Ishikawa (cell line): ENCODE data around the gene APC2.

Experiments
- EP300 ChIP-seq: IDR thresholded peaks from 2 replicates; pipeline ENCODE4 v1.6.1; 2012; ENCODE audit warnings: borderline replicate concordance
- TAF1 ChIP-seq: IDR thresholded peaks from 2 replicates; pipeline ENCODE4 v1.6.1; 2012; ENCODE audit warnings: low read depth, mild to moderate bottlenecking
- YY1 ChIP-seq: IDR thresholded peaks from 2 replicates; pipeline ENCODE4 v1.6.1; 2012; ENCODE audit warnings: low read depth

DNA sequence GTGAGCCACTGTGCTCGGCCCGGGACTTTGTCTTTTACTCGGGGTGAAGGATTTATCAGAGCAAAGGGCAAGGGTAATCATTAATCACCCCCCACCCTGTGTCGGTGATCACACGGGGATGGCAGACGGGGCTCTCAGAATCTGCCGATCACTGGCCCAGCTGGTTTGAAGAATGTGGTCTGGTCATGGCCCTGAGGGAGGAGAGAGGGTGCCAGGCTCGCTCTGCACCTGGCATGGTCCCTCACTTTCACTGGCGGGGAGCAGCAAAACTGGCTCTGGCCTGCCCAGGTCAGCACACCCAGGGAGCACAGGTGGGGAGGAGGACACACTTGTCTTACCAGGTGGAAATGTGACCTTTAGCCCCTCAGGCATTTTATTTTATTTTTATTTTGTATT, 51.3 kb downstream of the APC2 start:
- TF ChIP-seq YY1 (no peak), TAF1 (no peak), EP300 (no peak)
